Mesodermal cell (in vitro differentiated cells): ENCODE measurements around the gene STRA8.
"Not testable (repeated sequence)": the region's sequence is repeated elsewhere in the genome, so short reads cannot be mapped to it uniquely, and the experiment has no call there.

Experiments used
- H3K27ac ChIP-seq: 2 replicates; pipeline ENCODE4 v1.7.0; 2013; ENCODE audit warnings: mild to moderate bottlenecking, low read depth, low read length, moderate library complexity; ENCODE audit not compliant: severe bottlenecking
- H3K36me3 ChIP-seq: 2 replicates; pipeline ENCODE4 v1.7.1; 2013; ENCODE audit warnings: mild to moderate bottlenecking, low read length, moderate library complexity; ENCODE audit not compliant: control insufficient read depth, insufficient read depth
- H3K4me1 ChIP-seq: one replicate; pipeline ENCODE4 v1.7.1; 2013; ENCODE audit warnings: mild to moderate bottlenecking, low read length; ENCODE audit not compliant: insufficient read depth, control insufficient read depth, poor library complexity, severe bottlenecking
- H3K4me3 ChIP-seq: 2 replicates; pipeline ENCODE4 v1.7.0; 2013; ENCODE audit warnings: low read length, control low read depth, mild to moderate bottlenecking; ENCODE audit not compliant: insufficient read depth, poor library complexity, severe bottlenecking; ENCODE audit errors: extremely low read depth
- H3K9me3 ChIP-seq: 2 replicates; pipeline ENCODE4 v1.7.1; 2013; ENCODE audit warnings: mild to moderate bottlenecking, low read length, moderate library complexity; ENCODE audit not compliant: control insufficient read depth
- WGBS, 2 experiments: methylation state at CpG; one replicate each; pipeline ENCODE4 v1.1.5; 2013; ENCODE audit warnings: missing lambda C conversion rate in 2 of 2; ENCODE audit not compliant: insufficient coverage in 2 of 2; 5-methylcytosine and 5-hydroxymethylcytosine counted together

Gene STRA8

DNA sequence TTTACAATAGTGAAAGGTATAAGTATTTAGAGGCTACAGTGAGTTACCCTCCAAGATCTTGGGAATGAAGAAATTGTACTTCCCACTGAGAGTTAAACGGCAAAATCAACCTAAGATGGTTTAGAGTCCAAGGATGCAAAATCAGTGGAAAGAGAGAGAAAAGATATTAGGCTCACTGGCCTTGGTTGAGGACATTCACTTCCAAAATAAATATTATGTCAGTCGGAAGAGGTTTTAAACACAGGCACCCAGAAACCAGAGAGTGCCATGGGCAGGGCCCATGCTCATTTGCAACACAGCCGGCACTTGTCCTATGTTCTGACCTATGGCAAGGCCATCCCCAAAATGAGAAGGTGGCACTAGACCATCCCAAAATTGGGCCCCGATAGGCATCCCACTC, 18.5 kb upstream of the STRA8 start:
- H3K36me3 ChIP-seq: no peaks in the 10 kb centered on the region
- WGBS, 2 experiments: 94 to 100% methylated on average over 2 to 4 of the region's 4 CpGs
- no peak overlapping the region for H3K27ac ChIP-seq
- no peak overlapping the region for H3K4me3 ChIP-seq
- no peaks in the 10 kb centered on the region for H3K9me3 ChIP-seq
- H3K4me1 ChIP-seq: no peaks in the 10 kb centered on the region

- 91 to 100% methylated on average over 1 to 3 of the region's 3 CpGs for WGBS, 2 experiments
- Histone ChIP-seq H3K36me3 (no peaks in the 10 kb centered on the region), H3K4me3 (no peak overlapping the region), H3K9me3 (no peaks in the 10 kb centered on the region), H3K4me1 (no peaks in the 10 kb centered on the region), H3K27ac (no peak overlapping the region)
Observed at GRCh38 chr7:135215698-135216097, 17.9 kb upstream of the STRA8 start.

- 87 to 97% methylated on average over 4 of the region's 5 CpGs for WGBS, 2 experiments
- H3K4me3 ChIP-seq: no peak overlapping the region
- no peaks in the 10 kb centered on the region for H3K36me3 ChIP-seq
- no peaks in the 10 kb centered on the region for H3K4me1 ChIP-seq
- no peaks in the 10 kb centered on the region for H3K9me3 ChIP-seq
- no peak overlapping the region for H3K27ac ChIP-seq
Observed at GRCh38 chr7:135217645-135218509, 15.8 kb upstream of the STRA8 start.

DNA sequence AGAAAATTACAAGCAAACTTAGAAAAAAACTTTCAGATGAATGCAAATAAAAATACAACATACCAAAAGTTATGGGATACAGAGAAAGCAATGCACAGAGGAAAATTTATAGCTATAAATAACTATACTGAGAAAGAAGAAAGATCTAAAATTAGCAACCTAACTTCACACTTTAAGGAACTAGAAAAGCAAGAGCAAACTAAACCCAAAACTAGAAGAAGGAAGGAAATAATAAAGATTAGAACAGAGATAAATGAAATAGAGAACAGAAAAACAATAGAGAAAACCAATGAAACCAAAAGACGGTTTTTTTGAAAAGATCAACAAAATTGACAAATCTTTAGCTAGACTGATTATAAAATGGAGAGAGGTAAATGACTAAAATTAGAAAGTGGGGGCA, 9.6 kb upstream of the STRA8 start:
- Histone ChIP-seq H3K4me3 (no peak overlapping the region), H3K27ac (no peak overlapping the region), H3K4me1 (no peaks in the 10 kb centered on the region), H3K36me3 (no peaks in the 10 kb centered on the region), H3K9me3 (no peaks in the 10 kb centered on the region)
- WGBS, 2 experiments: no CpG with 5 or more reads among the region's 1 CpG

DNA sequence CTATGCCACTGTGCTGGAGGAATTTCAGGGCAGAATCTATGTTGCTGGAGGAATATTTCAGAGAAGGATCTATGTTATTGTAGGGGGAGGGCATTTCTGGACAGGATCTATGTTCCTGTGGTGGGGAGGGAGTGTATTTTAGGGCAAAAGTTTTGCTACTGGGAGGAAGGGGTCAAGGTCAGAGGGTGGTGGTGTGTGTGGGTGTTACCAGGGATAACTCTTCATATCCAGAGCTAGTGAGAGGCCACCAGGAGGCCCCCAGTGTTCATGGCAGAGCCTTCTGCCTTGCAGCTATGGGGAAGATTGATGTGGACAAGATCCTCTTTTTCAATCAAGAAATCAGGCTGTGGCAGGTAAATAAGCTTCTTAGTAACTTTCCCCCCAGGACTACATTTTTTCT, 2.0 kb upstream of the STRA8 start:
- no peaks in the 10 kb centered on the region for H3K36me3 ChIP-seq
- no peaks in the 10 kb centered on the region for H3K9me3 ChIP-seq
- H3K4me3 ChIP-seq: no peak overlapping the region
- H3K4me1 ChIP-seq: no peaks in the 10 kb centered on the region
- no peak overlapping the region for H3K27ac ChIP-seq

DNA sequence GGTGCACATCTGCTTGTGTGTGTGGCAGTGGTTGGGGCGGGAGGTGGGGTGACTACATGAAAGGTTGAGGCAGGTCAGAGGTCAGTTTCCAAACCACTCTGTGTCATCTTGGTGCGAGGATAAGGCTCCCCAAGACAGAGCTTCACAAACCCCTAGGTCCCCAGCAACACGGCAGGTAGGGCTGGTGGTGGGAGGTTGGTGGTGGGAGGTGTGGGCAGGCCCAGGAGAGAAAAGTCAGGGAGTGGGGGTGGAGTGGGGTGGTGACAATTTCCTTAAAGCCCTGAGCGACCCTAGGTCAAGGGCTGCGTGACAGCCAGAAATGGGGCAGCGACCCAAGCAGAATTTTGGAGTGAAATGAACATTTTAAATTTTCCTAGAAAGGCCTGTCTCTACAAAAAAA, 1.6 kb upstream of the STRA8 start:
- 91% methylated on average over 4 of the region's 6 CpGs; no CpG with 5 or more reads in 1 of the 2 experiments for WGBS, 2 experiments
- Histone ChIP-seq H3K4me1 (no peaks in the 10 kb centered on the region), H3K9me3 (no peaks in the 10 kb centered on the region), H3K27ac (no peak overlapping the region), H3K36me3 (no peaks in the 10 kb centered on the region), H3K4me3 (no peak overlapping the region)

DNA sequence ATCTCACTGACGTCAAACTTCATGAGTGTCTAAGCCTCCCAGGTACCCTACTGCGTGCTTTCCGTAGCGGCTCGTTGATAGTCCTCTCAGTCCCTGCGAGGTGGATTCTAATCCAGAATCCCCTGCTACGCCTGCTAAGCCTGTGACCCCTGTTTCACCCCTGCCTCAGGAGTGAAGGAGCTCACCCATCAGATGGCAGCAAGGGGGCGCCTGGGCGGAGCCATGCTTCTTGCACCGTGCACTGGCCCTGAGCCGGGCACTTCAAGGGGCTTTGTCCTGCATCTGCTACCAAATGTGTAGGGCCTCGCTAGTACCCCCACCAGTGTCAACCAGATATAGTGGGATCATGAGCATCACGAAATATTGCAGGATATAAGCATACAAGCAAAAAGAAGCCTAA, 918 bp upstream of the STRA8 start:
- Histone ChIP-seq H3K9me3 (no peaks in the 10 kb centered on the region), H3K36me3 (no peaks in the 10 kb centered on the region), H3K4me1 (no peaks in the 10 kb centered on the region), H3K4me3 (no peak overlapping the region), H3K27ac (no peak overlapping the region)
- WGBS, 2 experiments: 86 to 91% methylated on average over 11 to 12 of the region's 13 CpGs

- not testable (repeated sequence) for H3K4me1 ChIP-seq, H3K27ac ChIP-seq, H3K4me3 ChIP-seq, H3K36me3 ChIP-seq, H3K9me3 ChIP-seq
- WGBS, 2 experiments: 96 to 97% methylated on average over 7 to 12 of the region's 14 CpGs
Observed at GRCh38 chr7:135234095-135234494, 457 bp downstream of the STRA8 start.

- Histone ChIP-seq H3K27ac (no peak overlapping the region), H3K4me3 (no peak overlapping the region), H3K36me3 (no peaks in the 10 kb centered on the region), H3K9me3 (no peaks in the 10 kb centered on the region), H3K4me1 (no peaks in the 10 kb centered on the region)
- 93 to 100% methylated on average over 2 to 4 of the region's 4 CpGs for WGBS, 2 experiments
Observed at GRCh38 chr7:135234727-135235126, 1.1 kb downstream of the STRA8 start.

DNA sequence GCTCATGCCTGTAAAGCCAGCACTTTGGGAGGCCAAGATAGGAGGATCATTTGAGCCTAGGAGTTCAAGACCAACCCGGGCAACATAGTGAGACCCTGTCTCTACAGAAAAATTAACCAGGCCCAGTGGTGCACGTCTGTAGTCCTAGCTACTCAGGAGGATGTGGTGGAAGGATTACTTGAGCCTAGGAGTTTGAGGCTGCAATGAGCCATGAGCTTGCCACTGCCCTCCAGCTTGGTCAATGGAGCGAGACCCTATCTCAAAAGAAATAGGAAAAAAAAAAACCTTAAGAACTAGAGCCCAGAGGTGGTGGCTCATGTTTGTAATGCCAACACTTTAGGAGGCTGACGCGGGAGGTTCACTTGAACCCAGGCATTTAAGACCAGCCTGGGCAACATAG, 2.2 kb downstream of the STRA8 start:
- Histone ChIP-seq H3K4me3 (no peak overlapping the region), H3K9me3 (no peaks in the 10 kb centered on the region), H3K4me1 (no peaks in the 10 kb centered on the region), H3K27ac (no peak overlapping the region), H3K36me3 (no peaks in the 10 kb centered on the region)
- WGBS, 2 experiments: 83 to 91% methylated on average over 1 to 2 of the region's 5 CpGs

- Histone ChIP-seq H3K9me3 (no peaks in the 10 kb centered on the region), H3K4me3 (no peak overlapping the region), H3K4me1 (no peaks in the 10 kb centered on the region), H3K36me3 (no peaks in the 10 kb centered on the region), H3K27ac (no peak overlapping the region)
- 95 to 100% methylated on average over 2 of the region's 2 CpGs for WGBS, 2 experiments
Observed at GRCh38 chr7:135236727-135237126, 3.1 kb downstream of the STRA8 start.
